Gastroesophageal sphincter (tissue), 3 donors: Measurements from ENCODE around the gene IDH2.

ENCODE experiments used
- CTCF ChIP-seq, 4 experiments: fragments of 200-600 bp in 2 of 4; fragments of 450-650 bp in 2 of 4; sonication (generic) in 1 of 4; IDR thresholded peaks; one replicate each; pipeline ENCODE4 v1.5.1; 2017 to 2019; ENCODE audit warnings: antibody characterized with exemption in 4 of 4, mild to moderate bottlenecking in 2 of 4, moderate library complexity in 2 of 4
- EP300 ChIP-seq: sonication (generic); formaldehyde crosslinking; IDR thresholded peaks from one replicate; pipeline ENCODE4 v1.6.1; 2017; ENCODE audit warnings: antibody characterized with exemption, mild to moderate bottlenecking
- POLR2A ChIP-seq, 2 donors: fragments of 450-650 bp; IDR thresholded peaks; one replicate each; pipeline ENCODE4 v1.6.1; 2017; ENCODE audit warnings: antibody characterized with exemption in 2 of 2, mild to moderate bottlenecking in 2 of 2, moderate library complexity in 1 of 2
- POLR2AphosphoS5 ChIP-seq: sonication (generic); formaldehyde crosslinking; IDR thresholded peaks from one replicate; pipeline ENCODE4 v1.6.1; 2017; ENCODE audit warnings: antibody characterized with exemption

GRCh38 chr15:90035840-90036230, 66.4 kb downstream of the IDH2 start:
- TF ChIP-seq POLR2AphosphoS5 (no peak), CTCF (IDR thresholded peaks at IDR 0.05) (no peak), POLR2A (IDR thresholded peaks at IDR 0.05) (no peak), EP300 (no peak)
